ENCODE measurements around the gene MTMR6. TPM values are rescaled to one million over a fixed set of nuclear protein-coding genes. Genes with fewer than 3 reads are reported as not detected.

MTMR6 gene
- total RNA-seq, 1 experiment from 2014 or later: 21.5 TPM

DNA sequence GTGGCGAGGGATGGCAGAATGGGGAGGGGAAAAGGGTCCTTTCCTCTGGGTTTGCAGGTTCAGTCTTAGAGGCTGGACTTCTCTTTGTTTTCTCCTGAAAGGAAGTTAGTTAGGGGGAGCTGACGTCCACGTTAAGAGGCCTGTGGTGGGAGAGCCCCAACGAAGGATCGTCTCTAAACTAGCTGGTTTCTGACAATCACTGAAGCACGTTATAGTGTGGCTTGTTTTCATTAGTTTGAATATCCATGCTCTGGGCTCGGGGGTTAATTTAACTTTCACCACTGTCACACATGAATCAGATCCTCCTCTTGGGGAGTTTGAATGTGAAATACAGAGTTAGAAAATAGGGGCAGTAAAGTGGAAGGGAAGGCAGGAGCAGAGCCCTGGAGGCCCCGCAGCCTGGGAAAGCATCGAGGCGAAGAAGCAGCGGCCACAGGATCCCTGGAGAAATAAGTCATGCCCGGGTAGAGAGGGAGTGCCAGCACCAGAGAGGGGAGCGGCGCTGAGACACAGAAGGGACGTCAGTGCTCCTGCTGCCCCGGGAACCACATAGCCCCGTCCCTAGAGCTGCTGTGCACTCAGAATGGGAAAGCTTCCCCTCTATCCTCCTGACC lies 84.1 kb downstream of the MTMR6 start:
- Mint-ChIP-seq H3K4me1 (ENCODE audit: insufficient read depth, unreplicated experiment) (no peaks in the 10 kb centered on the region), H3K4me3 (ENCODE audit: unreplicated experiment) (no peak overlapping the region), H3K27me3 (ENCODE audit: insufficient read depth, unreplicated experiment) (peaks cover 50% of the 10 kb centered on the region), H3K27ac (ENCODE audit: low read depth, unreplicated experiment) (no peak overlapping the region), H3K9me3 (ENCODE audit: unreplicated experiment) (no peaks in the 10 kb centered on the region), H3K36me3 (ENCODE audit: insufficient read depth, unreplicated experiment) (no peaks in the 10 kb centered on the region)
- ChIA-PET POLR2A (no interaction called here), CTCF (no interaction called here)
- DNase-seq (ENCODE audit: unreplicated experiment): no peak
- intact Hi-C loops (cut with micrococcal nuclease): no loop called here
- TF ChIP-seq, protein P1, sequence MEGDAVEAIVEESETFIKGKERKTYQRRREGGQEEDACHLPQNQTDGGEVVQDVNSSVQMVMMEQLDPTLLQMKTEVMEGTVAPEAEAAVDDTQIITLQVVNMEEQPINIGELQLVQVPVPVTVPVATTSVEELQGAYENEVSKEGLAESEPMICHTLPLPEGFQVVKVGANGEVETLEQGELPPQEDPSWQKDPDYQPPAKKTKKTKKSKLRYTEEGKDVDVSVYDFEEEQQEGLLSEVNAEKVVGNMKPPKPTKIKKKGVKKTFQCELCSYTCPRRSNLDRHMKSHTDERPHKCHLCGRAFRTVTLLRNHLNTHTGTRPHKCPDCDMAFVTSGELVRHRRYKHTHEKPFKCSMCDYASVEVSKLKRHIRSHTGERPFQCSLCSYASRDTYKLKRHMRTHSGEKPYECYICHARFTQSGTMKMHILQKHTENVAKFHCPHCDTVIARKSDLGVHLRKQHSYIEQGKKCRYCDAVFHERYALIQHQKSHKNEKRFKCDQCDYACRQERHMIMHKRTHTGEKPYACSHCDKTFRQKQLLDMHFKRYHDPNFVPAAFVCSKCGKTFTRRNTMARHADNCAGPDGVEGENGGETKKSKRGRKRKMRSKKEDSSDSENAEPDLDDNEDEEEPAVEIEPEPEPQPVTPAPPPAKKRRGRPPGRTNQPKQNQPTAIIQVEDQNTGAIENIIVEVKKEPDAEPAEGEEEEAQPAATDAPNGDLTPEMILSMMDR (IDR thresholded peaks at IDR 0.05; ENCODE audit: unreplicated experiment): no peak
- BruUV-seq (replicated peaks): no TSS peak

GRCh38 chr13:25200783-25201182 lies 86.5 kb downstream of the MTMR6 start:
- CTCF ChIA-PET: interaction anchor here (0.7 kb wide), 1 partner anchor 87 kb away, joined by 3 read pairs; no protein-coding TSS in a partner anchor
- no peaks in the 10 kb centered on the region for H3K9me3 Mint-ChIP-seq (ENCODE audit: unreplicated experiment)
- no peak overlapping the region for H3K4me3 Mint-ChIP-seq (ENCODE audit: unreplicated experiment)
- BruUV-seq (replicated peaks): no TSS peak
- intact Hi-C loops (cut with micrococcal nuclease): no loop called here
- H3K36me3 Mint-ChIP-seq (ENCODE audit: insufficient read depth, unreplicated experiment): no peaks in the 10 kb centered on the region
- TF ChIP-seq, protein P1 (IDR thresholded peaks at IDR 0.05; ENCODE audit: unreplicated experiment): no peak
- H3K27ac Mint-ChIP-seq (ENCODE audit: low read depth, unreplicated experiment): no peak overlapping the region
- H3K4me1 Mint-ChIP-seq (ENCODE audit: insufficient read depth, unreplicated experiment): no peaks in the 10 kb centered on the region
- peaks cover 30% of the 10 kb centered on the region for H3K27me3 Mint-ChIP-seq (ENCODE audit: insufficient read depth, unreplicated experiment)
- DNase-seq (ENCODE audit: unreplicated experiment): no peak
- POLR2A ChIA-PET: no interaction called here

DNA sequence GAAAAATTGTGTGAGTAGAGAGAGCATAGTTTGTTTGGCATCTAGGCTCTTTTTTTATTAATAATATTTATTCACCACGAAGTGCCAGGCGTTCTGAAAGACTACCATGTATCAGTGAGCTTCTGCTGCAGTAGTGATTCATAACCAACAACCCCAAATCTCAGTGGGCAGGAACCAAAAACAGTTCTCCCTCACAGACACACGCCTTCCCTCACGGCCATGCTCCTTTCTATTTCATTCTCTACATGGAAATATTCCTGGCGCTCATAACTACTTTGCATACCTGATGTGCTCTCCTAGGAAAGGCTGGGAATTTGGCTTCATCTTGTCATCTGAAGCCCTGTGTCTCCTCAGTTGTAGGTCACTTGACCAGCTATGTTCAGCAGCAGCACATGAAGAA lies 88.6 kb downstream of the MTMR6 start:
- Mint-ChIP-seq H3K27me3 (ENCODE audit: insufficient read depth, unreplicated experiment) (peaks cover 9% of the 10 kb centered on the region), H3K4me3 (ENCODE audit: unreplicated experiment) (no peak overlapping the region), H3K4me1 (ENCODE audit: insufficient read depth, unreplicated experiment) (no peaks in the 10 kb centered on the region), H3K27ac (ENCODE audit: low read depth, unreplicated experiment) (no peak overlapping the region), H3K36me3 (ENCODE audit: insufficient read depth, unreplicated experiment) (no peaks in the 10 kb centered on the region), H3K9me3 (ENCODE audit: unreplicated experiment) (no peaks in the 10 kb centered on the region)
- ChIA-PET CTCF (no interaction called here), POLR2A (no interaction called here)
- no TSS peak for BruUV-seq (replicated peaks)
- DNase-seq (ENCODE audit: unreplicated experiment): no peak
- TF ChIP-seq, protein P1 (IDR thresholded peaks at IDR 0.05; ENCODE audit: unreplicated experiment): no peak
- intact Hi-C loops (cut with micrococcal nuclease): no loop called here

- Mint-ChIP-seq H3K36me3 (ENCODE audit: insufficient read depth, unreplicated experiment) (no peaks in the 10 kb centered on the region), H3K27ac (ENCODE audit: low read depth, unreplicated experiment) (no peak overlapping the region), H3K9me3 (ENCODE audit: unreplicated experiment) (no peaks in the 10 kb centered on the region), H3K4me1 (ENCODE audit: insufficient read depth, unreplicated experiment) (no peaks in the 10 kb centered on the region), H3K4me3 (ENCODE audit: unreplicated experiment) (no peak overlapping the region), H3K27me3 (ENCODE audit: insufficient read depth, unreplicated experiment) (peaks cover 15% of the 10 kb centered on the region)
- no TSS peak for BruUV-seq (replicated peaks)
- DNase-seq (ENCODE audit: unreplicated experiment): no peak
- ChIA-PET CTCF (no interaction called here), POLR2A (no interaction called here)
- TF ChIP-seq, protein P1 (IDR thresholded peaks at IDR 0.05; ENCODE audit: unreplicated experiment): no peak
- intact Hi-C loops (cut with micrococcal nuclease): no loop called here
These were observed 90.3 kb downstream of the MTMR6 start for GRCh38 chr13:25196971-25197370.

Other genes starting within 250 kb of the MTMR6 start
- 0.72 and 0.96 TPM in 2 replicates for gene PABPC3, start 191.4 kb downstream of the MTMR6 start, total RNA-seq (2022)
- not detected in 2 replicates for gene AMER2, start 115.2 kb downstream of the MTMR6 start, total RNA-seq (2022)
- gene NUP58, start 14.1 kb upstream of the MTMR6 start, total RNA-seq (2022): 106 and 116 TPM in 2 replicates
- 0.26 and 0.34 TPM in 2 replicates for gene ATP8A2, start 84.5 kb upstream of the MTMR6 start, total RNA-seq (2022)